Urinary bladder (tissue), 4 donors: ENCODE results near the gene RAB28. TPM values are rescaled to one million over a fixed set of nuclear protein-coding genes. Genes with fewer than 3 reads are reported as not detected.
"Not testable (repeated sequence)": the region's sequence is repeated elsewhere in the genome, so short reads cannot be mapped to it uniquely, and the experiment has no call there.

ENCODE experiments used
- DNase-seq: peaks from one replicate; pipeline ENCODE4 v3.0.0-alpha.2; 2015; ENCODE audit errors: extremely low spot score
- H3K27ac ChIP-seq: one replicate; pipeline ENCODE4 v1.5.1; 2013; ENCODE audit warnings: low read depth, mild to moderate bottlenecking, moderate library complexity
- H3K36me3 ChIP-seq: one replicate; pipeline ENCODE4 v1.6.1; 2013; ENCODE audit warnings: mild to moderate bottlenecking, moderate library complexity; ENCODE audit not compliant: insufficient read depth
- H3K4me1 ChIP-seq: one replicate; pipeline ENCODE4 v1.6.1; 2013; ENCODE audit warnings: mild to moderate bottlenecking, moderate library complexity; ENCODE audit not compliant: insufficient read depth
- H3K4me3 ChIP-seq: one replicate; pipeline ENCODE4 v1.5.1; 2013; ENCODE audit warnings: low read depth, low read length
- WGBS: extraction: QIAGEN DNeasy Blood & Tissue Kit; methylation state at CpG from one replicate; pipeline ENCODE4 v1.1.7; 2013; 5-methylcytosine and 5-hydroxymethylcytosine counted together
- polyA plus RNA-seq: library from polyadenylated mRNA; stranded (reverse); fragments of 200-250 nt; gene quantifications from one replicate; pipeline ENCODE4 v1.2.3, GENCODE V29; 2013
- total RNA-seq: library from RNA; depleted of rRNA; stranded (reverse); fragments of >200 nt; gene quantifications from one replicate; pipeline ENCODE4 v1.2.3, GENCODE V29; 2014
- donor health status: healthy with polysubstance abuse.
- donor health status: healthy.

Gene RAB28
- total and polyA plus RNA-seq, 2 donors: 16.9 to 28.5 TPM

DNA sequence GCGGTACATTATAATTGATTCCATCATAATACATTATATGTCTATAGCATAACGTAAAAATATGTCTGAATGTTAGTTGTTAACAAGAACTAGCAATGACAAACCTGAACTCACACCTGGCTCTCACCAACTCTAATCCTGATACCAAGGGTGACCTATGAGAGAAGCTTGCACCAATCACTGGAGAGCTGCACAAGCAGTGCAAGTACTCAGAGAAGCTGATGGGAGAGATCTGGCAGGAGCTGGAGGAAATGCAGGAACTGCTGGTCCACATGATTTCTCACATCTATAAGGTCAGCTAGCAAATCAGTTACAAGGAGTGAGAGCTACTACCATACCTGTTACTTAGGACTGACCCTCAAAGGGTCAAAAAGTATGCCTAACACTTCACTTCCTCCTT lies 74.8 kb downstream of the RAB28 start:
- Histone ChIP-seq H3K36me3 (no peaks in the 10 kb centered on the region), H3K27ac (no peak overlapping the region), H3K4me3 (no peak overlapping the region), H3K4me1 (peaks cover 1% of the 10 kb centered on the region)
- 97% methylated on average over 2 of the region's 2 CpGs for WGBS
- DNase-seq: no peak

DNA sequence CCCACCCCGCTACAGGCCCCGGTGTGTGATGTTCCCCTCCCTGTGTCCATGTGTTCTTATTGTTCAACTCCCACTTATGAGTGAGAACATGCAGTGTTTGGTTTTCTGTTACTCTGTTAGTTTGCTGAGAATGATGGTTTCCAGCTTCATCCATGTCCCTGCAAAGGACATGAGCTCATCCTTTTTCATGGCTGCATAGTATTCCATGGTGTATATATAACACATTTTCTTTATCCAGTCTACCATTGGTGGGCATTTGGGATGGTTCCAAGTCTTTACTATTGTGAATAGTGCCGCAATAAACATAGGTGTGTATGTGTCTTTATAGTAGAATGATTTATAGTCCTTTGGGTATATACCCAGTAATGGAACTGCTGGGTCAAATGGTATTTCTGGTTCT lies 78.0 kb downstream of the RAB28 start:
- WGBS: 97% methylated on average over 3 of the region's 3 CpGs
- H3K27ac ChIP-seq, DNase-seq, H3K4me1 ChIP-seq, H3K4me3 ChIP-seq, H3K36me3 ChIP-seq: not testable (repeated sequence)

DNA sequence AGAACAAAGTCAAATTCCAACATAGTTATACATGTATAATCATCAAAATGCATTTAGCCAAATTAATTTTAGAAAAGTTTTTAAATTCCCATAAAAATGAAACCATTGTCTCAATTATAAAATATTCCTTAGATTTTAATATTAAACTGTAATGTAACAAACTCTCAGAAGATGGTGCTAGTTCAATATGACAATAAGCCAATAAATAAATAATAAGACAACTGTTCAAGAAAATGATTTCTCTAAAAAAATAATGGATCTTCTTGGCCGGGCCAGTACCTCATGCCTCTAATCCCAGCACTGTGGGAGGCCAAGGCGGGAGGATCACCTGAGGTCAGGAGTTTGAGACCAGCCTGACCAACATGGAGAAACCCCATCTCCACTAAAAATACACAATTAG lies 80.3 kb downstream of the RAB28 start:
- no peak overlapping the region for H3K4me3 ChIP-seq
- 87% methylated on average over 2 of the region's 2 CpGs for WGBS
- no peak for DNase-seq
- no peaks in the 10 kb centered on the region for H3K36me3 ChIP-seq
- H3K27ac ChIP-seq: no peak overlapping the region
- H3K4me1 ChIP-seq: no peaks in the 10 kb centered on the region

- no peaks in the 10 kb centered on the region for H3K36me3 ChIP-seq
- DNase-seq: no peak
- H3K4me1 ChIP-seq: no peaks in the 10 kb centered on the region
- 81% methylated on average over 4 of the region's 4 CpGs for WGBS
- H3K4me3 ChIP-seq: no peak overlapping the region
- H3K27ac ChIP-seq: no peak overlapping the region
Observed at GRCh38 chr4:13403326-13403725, 80.8 kb downstream of the RAB28 start.

GRCh38 chr4:13399257-13399656 lies 84.9 kb downstream of the RAB28 start:
- H3K4me3 ChIP-seq: no peak overlapping the region
- H3K4me1 ChIP-seq: no peaks in the 10 kb centered on the region
- H3K36me3 ChIP-seq: no peaks in the 10 kb centered on the region
- DNase-seq: no peak
- no peak overlapping the region for H3K27ac ChIP-seq

GRCh38 chr4:13396161-13396560 lies 88.0 kb downstream of the RAB28 start:
- no peak for DNase-seq
- Histone ChIP-seq H3K4me1 (no peaks in the 10 kb centered on the region), H3K4me3 (no peak overlapping the region), H3K36me3 (no peaks in the 10 kb centered on the region), H3K27ac (no peak overlapping the region)
- 13% methylated on average over 1 of the region's 1 CpG for WGBS

GRCh38 chr4:13389901-13390300 lies 94.2 kb downstream of the RAB28 start:
- H3K36me3 ChIP-seq, H3K27ac ChIP-seq, DNase-seq, H3K4me1 ChIP-seq, H3K4me3 ChIP-seq: not testable (repeated sequence)
- WGBS: 90% methylated on average over 4 of the region's 4 CpGs

DNA sequence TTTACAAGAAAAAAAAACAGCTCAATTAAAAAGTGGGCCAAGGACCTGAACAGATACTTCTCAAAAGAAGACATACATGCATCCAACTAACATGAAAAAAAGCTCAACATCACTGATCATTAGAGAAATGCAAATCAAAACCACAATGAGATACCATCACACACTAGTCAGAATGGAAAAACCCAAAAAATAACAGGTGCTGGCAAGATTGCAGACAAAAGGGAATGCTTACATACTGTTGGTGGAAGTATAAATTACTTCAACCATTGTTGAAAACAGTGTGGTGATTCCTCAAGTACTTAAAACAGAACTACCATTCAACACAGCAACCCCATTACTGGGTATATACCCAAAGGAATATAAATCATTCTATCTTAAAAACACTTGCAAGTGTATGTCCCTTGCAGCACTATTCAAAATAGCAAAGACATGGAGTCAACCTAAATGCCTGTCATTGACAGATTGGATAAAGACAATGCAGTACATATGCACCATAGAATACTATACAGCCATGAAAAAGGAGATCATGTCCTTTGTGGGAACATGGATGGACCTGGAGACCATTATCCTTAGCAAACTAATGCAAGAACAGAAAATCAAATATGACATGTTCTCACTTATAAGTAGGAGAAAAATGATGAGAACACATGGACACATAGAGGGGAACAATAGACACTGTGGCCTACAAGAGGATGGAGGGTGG lies 97.6 kb downstream of the RAB28 start:
- no peak for DNase-seq
- Histone ChIP-seq H3K36me3 (no peaks in the 10 kb centered on the region), H3K4me3 (no peak overlapping the region), H3K27ac (no peak overlapping the region), H3K4me1 (no peaks in the 10 kb centered on the region)

- Histone ChIP-seq H3K27ac (no peak overlapping the region), H3K4me1 (no peaks in the 10 kb centered on the region), H3K36me3 (no peaks in the 10 kb centered on the region), H3K4me3 (no peak overlapping the region)
- 96% methylated on average over 7 of the region's 7 CpGs for WGBS
- no peak for DNase-seq
Observed at GRCh38 chr4:13384055-13384454, 100.1 kb downstream of the RAB28 start.

DNA sequence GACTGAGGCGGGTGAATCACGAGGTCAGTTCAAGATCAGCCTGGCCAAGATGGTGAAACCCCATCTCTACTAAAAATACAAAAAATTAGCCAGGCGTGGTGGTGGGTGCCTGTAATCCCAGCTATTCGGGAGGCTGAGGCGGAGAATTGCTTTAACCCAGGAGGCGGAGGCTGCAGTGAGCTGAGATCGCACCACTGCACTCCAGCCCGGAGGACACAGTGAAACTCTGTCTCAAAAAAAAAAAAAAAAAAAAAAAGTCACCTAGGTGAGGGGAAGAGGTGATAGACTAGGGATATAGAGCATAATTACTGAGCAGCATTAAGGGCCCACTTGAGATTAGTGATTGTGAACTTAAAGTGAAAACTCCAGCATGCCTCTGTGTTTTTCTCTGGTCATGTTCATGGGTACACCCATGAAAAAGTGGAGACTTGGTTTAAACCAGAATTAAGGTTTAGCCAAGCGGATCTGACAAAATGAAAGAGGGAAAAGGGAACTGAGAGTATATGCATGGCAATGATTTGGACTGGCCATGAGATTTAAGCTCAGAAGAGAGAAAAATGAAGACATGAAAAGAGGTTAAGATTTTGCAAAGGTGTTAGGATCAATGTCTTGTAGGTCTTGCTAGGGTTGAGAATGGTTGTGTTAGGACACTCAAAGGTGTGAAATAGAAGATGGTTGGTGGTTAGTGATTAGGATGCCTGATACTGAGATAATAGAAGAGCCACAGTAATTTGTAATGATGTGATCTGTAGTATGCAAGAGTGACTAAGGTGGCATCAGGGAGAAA lies 105.0 kb downstream of the RAB28 start:
- Histone ChIP-seq H3K4me1 (no peaks in the 10 kb centered on the region), H3K36me3 (no peaks in the 10 kb centered on the region), H3K27ac (no peak overlapping the region), H3K4me3 (no peak overlapping the region)
- DNase-seq: no peak
- WGBS: 98% methylated on average over 9 of the region's 9 CpGs

DNA sequence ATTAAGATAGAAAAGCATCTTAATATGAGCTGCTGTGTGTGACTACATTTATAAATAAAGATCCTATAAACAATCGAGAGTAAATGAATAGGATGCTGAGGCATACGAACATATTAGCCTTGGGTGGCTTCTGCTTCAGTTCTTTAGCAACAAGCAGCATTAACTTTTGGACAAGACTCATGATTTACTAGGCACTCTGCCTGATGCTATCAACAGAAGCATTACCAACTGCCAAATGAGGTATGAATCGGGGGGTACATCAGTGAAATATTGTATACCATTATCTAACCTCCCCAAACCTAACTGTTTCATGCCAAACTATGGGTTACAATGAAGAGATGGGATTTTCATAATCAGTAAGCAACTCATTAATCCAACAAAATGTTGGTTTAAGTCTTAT lies 113.1 kb downstream of the RAB28 start:
- WGBS: 52% methylated on average over 3 of the region's 3 CpGs
- Histone ChIP-seq H3K4me1 (no peaks in the 10 kb centered on the region), H3K27ac (no peak overlapping the region), H3K36me3 (no peaks in the 10 kb centered on the region), H3K4me3 (no peak overlapping the region)
- DNase-seq: no peak

GRCh38 chr4:13368217-13368616 lies 115.9 kb downstream of the RAB28 start:
- H3K4me1 ChIP-seq: no peaks in the 10 kb centered on the region
- H3K36me3 ChIP-seq: no peaks in the 10 kb centered on the region
- WGBS: 68% methylated on average over 2 of the region's 2 CpGs
- no peak for DNase-seq
- H3K27ac ChIP-seq: no peak overlapping the region
- H3K4me3 ChIP-seq: no peak overlapping the region

DNA sequence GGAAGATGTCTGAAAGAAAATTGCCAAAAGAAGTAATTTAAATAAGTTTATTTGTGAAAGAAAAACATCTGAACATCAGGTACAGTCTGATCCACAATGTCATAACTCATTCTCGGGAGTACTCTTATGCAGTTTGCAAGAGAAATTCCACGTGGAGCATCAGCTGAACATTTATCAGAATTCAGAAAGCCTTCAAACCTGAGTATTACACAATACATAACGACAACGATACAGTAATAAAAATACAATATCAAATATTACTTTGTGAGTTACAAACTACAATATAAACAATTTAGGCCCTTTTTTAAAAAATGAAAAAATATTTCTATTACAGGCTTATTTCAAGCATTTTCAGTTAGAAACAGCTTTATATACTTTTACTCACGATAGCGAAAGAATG lies 116.4 kb downstream of the RAB28 start:
- Histone ChIP-seq H3K4me1 (no peaks in the 10 kb centered on the region), H3K27ac (no peak overlapping the region), H3K4me3 (no peak overlapping the region), H3K36me3 (no peaks in the 10 kb centered on the region)
- WGBS: 95% methylated on average over 6 of the region's 6 CpGs
- no peak for DNase-seq

DNA sequence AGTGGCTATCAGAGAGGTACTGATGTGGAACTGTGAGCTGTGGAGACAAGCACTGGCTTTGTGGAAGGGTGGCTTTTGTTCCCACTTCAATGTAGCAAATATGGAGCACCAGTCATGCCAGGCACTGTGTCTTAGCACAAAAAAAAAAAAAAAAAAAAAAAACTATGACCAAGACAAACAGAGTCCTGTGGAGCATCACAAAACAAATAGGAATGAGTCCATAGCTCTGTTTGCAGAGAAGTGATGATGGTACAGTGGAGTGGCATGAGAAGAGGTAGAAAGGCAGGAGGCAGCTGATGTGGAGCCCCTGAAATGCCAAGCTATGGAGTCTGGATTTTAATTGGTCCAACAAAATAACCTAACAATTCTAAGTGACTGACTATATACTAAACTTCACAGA lies 116.9 kb downstream of the RAB28 start:
- H3K27ac ChIP-seq: no peak overlapping the region
- H3K4me3 ChIP-seq: no peak overlapping the region
- no peaks in the 10 kb centered on the region for H3K36me3 ChIP-seq
- no peak for DNase-seq
- no peaks in the 10 kb centered on the region for H3K4me1 ChIP-seq
